K562 (cell line): Measurements from ENCODE around the gene CSRNP2. TPM values are rescaled to one million over a fixed set of nuclear protein-coding genes. Genes with fewer than 3 reads are reported as not detected.
A peak's percentile ranks its signal among the peaks of the same experiment; 100 is the strongest.

ENCODE experiments used
- CREM ChIP-seq: IDR thresholded peaks from 2 replicates; pipeline ENCODE4 v1.6.1; 2014; ENCODE audit warnings: antibody characterized with exemption, low read depth
- KDM1A ChIP-seq, 2 experiments: fragments of 450-650 bp; IDR thresholded peaks; 2 replicates each; pipeline ENCODE4 v1.6.1; 2016; ENCODE audit warnings: mild to moderate bottlenecking in 2 of 2
- LCOR ChIP-seq: sonication (generic); formaldehyde crosslinking; IDR thresholded peaks from 2 replicates; pipeline ENCODE4 v1.8.0; 2022; ENCODE audit warnings: mild to moderate bottlenecking, missing genetic modification reagents
- NEUROD1 ChIP-seq: fragments of 150-350 bp; IDR thresholded peaks from 2 replicates; pipeline ENCODE4 v1.6.1; 2014; ENCODE audit warnings: borderline replicate concordance, low read length, low read depth; ENCODE audit not compliant: partially characterized antibody
- POLR2A ChIP-seq: fragments of 450-650 bp; conservative IDR thresholded peaks from 2 replicates; pipeline ENCODE4 v1.6.1; 2016
- RNF2 ChIP-seq: sonication (generic); IDR thresholded peaks from 2 replicates; pipeline ENCODE4 v1.6.1; 2016
- TEAD4 ChIP-seq, 2 experiments: sonication (generic) in 1 of 2; formaldehyde crosslinking in 1 of 2; IDR thresholded peaks; 2 replicates each; pipeline versions ENCODE4 v1.6.1 to v1.8.0; 2012 to 2022; ENCODE audit warnings: borderline replicate concordance in 1 of 2, inconsistent platforms in 1 of 2, low read length in 1 of 2, mild to moderate bottlenecking in 1 of 2, missing genetic modification reagents in 1 of 2
- U2AF1 ChIP-seq: fragments of 200-400 bp; formaldehyde crosslinking; optimal IDR thresholded peaks from 2 replicates; pipeline ENCODE3; 2017; ENCODE audit warnings: mild to moderate bottlenecking, low read depth, low read length, moderate library complexity
- ZKSCAN1 ChIP-seq: fragments of 150-350 bp; IDR thresholded peaks from 2 replicates; pipeline ENCODE4 v1.6.1; 2016; ENCODE audit warnings: low read depth, low read length
- ZNF263 ChIP-seq: sonication (generic); formaldehyde crosslinking; IDR thresholded peaks from 2 replicates; pipeline ENCODE4 v1.8.0; 2022; ENCODE audit warnings: mild to moderate bottlenecking, missing genetic modification reagents, borderline replicate concordance
- ZNF41 ChIP-seq: fragments of 250-450 bp; sonication (Bioruptor Pico); conservative IDR thresholded peaks from 2 replicates; pipeline ENCODE4 v1.4.0; 2020; ENCODE audit warnings: mild to moderate bottlenecking
- ZZZ3 ChIP-seq: fragments of 450-650 bp; IDR thresholded peaks from 2 replicates; pipeline ENCODE4 v1.6.1; 2016; ENCODE audit warnings: antibody characterized with exemption, mild to moderate bottlenecking, moderate library complexity
- polyA plus RNA-seq, 8 experiments: library from polyadenylated mRNA; depleted of rRNA in 4 of 8; stranded (reverse) in 5 of 8; unstranded in 3 of 8; fragments of >200 nt; fragmentation: Nextera tagmentation in 2 of 8; fragmentation: Illumina TruSeq in 1 of 8; extraction: Ambion mirVana in 2 of 8; extraction: Trizol in 1 of 8; gene quantifications; 2 replicates each; pipeline versions ENCODE4 v1.2.1 to v1.2.3, GENCODE V29; 2011 to 2014; ENCODE audit warnings: inconsistent platforms in 1 of 8, missing spikeins in 1 of 8
- total RNA-seq, 7 experiments: library from RNA; depleted of rRNA in 6 of 7; stranded (reverse); fragments of >200 nt in 6 of 7; fragmentation: Illumina TruSeq in 2 of 7; extraction: Trizol in 2 of 7; gene quantifications; 2 replicates each; pipeline versions ENCODE4 v1.2.1 to v1.2.3, GENCODE V29; 2011 to 2021; ENCODE audit warnings: low replicate concordance in 1 of 7
- TF ChIP-seq, protein P1 (sequence below): IDR thresholded peaks from 3 replicates; pipeline ENCODE4 v1.6.1; 2011; ENCODE audit warnings: borderline replicate concordance, mild to moderate bottlenecking; ENCODE audit not compliant: insufficient read length, insufficient read depth
- TF ChIP-seq, protein P2 (sequence below): sonication (generic); formaldehyde crosslinking; IDR thresholded peaks from 2 replicates; pipeline ENCODE4 v1.8.1; 2023; ENCODE audit warnings: mild to moderate bottlenecking, missing genetic modification reagents
- TF ChIP-seq, protein P3 (sequence below): fragments of 250-450 bp; sonication (Bioruptor Pico); IDR thresholded peaks from 2 replicates; pipeline ENCODE4 v1.4.0; 2020; ENCODE audit warnings: mild to moderate bottlenecking
- TF ChIP-seq, protein P4 (sequence below), 3 experiments: IDR thresholded peaks in 2 of 3; conservative IDR thresholded peaks in 1 of 3; 2 replicates each; pipeline ENCODE4 v1.5.1; 2011 to 2012; ENCODE audit warnings: low read length in 3 of 3, mild to moderate bottlenecking in 3 of 3, control low read depth in 2 of 3, improper control_type of control experiment in 1 of 3, inconsistent platforms in 1 of 3, low read depth in 1 of 3, mixed read lengths in 1 of 3, moderate library complexity in 1 of 3; ENCODE audit not compliant: insufficient read depth in 2 of 3
- TF ChIP-seq, protein P5 (sequence below): sonication (generic); formaldehyde crosslinking; IDR thresholded peaks from 2 replicates; pipeline ENCODE4 v1.8.0; 2022; ENCODE audit warnings: mild to moderate bottlenecking, missing genetic modification reagents, borderline replicate concordance

The CSRNP2 gene
- total and polyA plus RNA-seq, 9 of the 15 experiments (the other 6 are each of a cell fraction or from before 2014, with no cell fraction given) = 1.6 to 13.9 (median 5.9) TPM

DNA sequence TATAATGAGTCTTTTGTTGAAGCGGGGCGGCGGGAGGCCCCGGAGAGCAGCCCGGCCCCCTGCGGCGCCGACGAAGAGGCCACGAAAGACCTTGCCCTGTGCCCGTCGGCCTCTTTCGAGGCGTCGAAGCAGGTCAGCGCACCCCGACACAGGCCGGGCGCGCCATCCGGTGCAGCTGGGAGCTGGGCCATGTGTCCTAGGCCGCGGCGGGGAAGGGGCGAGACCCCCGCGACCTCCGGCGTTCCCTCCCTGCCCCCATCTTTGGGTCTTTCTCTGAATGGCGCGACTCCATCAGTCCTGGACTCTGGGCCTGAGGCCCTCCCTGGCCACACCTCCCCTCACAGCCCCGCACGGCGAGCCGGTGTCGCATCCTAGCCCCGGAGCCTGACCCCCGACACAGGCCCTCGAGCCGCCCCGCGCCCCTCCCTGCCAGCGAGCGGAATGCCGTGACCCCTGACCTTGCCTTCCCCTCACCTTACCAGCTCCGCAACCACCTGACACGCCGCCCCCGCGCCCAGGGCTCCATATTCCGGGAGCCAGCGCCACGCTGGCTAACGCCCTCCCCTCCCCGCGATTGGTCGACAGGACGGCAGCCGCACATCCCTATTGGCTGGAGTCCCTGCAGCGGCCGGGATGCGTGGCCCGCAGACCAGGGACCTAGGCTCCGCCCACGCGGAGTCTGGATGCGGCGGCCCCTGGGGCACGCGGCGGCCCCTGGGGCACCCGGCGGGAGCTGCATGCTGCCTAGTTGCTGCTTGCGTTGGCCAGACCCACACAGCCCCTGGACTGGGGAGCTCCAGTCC lies 57.4 kb downstream of the CSRNP2 start, which contains the start of gene SLC11A2 (continued):
- TF ChIP-seq, protein P1, sequence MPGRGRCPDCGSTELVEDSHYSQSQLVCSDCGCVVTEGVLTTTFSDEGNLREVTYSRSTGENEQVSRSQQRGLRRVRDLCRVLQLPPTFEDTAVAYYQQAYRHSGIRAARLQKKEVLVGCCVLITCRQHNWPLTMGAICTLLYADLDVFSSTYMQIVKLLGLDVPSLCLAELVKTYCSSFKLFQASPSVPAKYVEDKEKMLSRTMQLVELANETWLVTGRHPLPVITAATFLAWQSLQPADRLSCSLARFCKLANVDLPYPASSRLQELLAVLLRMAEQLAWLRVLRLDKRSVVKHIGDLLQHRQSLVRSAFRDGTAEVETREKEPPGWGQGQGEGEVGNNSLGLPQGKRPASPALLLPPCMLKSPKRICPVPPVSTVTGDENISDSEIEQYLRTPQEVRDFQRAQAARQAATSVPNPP = no peak
- TF ChIP-seq POLR2A (peak; percentile 83), RNF2 (peak; percentile 67; the same call in 1 of the 2 replicates), U2AF1 (peak; percentile 79), NEUROD1 (peak; percentile 70), ZKSCAN1 (no peak), TEAD4 (IDR thresholded peaks at IDR 0.05; ENCODE audit: low read length) (no peak), TEAD4 (CRISPR knock-in tag; IDR thresholded peaks at IDR 0.05; ENCODE audit: borderline replicate concordance) (peak; percentile 85; the same call in 1 of the 2 replicates), ZNF41 (no peak), ZNF263 (CRISPR knock-in tag) (peak; percentile 65; the same call in 1 of the 2 replicates), LCOR (CRISPR knock-in tag) (peak; percentile 73; the same call in 1 of the 2 replicates), CREM (peak; percentile 58; the same call in 1 of the 2 replicates), KDM1A (IDR thresholded peaks at IDR 0.05) (peak in 1 of 2 experiments; percentile 60; a peak in 1 of 4 replicates), ZZZ3 (no peak)
- TF ChIP-seq, protein P2, sequence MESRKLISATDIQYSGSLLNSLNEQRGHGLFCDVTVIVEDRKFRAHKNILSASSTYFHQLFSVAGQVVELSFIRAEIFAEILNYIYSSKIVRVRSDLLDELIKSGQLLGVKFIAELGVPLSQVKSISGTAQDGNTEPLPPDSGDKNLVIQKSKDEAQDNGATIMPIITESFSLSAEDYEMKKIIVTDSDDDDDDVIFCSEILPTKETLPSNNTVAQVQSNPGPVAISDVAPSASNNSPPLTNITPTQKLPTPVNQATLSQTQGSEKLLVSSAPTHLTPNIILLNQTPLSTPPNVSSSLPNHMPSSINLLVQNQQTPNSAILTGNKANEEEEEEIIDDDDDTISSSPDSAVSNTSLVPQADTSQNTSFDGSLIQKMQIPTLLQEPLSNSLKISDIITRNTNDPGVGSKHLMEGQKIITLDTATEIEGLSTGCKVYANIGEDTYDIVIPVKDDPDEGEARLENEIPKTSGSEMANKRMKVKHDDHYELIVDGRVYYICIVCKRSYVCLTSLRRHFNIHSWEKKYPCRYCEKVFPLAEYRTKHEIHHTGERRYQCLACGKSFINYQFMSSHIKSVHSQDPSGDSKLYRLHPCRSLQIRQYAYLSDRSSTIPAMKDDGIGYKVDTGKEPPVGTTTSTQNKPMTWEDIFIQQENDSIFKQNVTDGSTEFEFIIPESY (CRISPR knock-in tag) = peak; percentile 77
- TF ChIP-seq, protein P3, sequence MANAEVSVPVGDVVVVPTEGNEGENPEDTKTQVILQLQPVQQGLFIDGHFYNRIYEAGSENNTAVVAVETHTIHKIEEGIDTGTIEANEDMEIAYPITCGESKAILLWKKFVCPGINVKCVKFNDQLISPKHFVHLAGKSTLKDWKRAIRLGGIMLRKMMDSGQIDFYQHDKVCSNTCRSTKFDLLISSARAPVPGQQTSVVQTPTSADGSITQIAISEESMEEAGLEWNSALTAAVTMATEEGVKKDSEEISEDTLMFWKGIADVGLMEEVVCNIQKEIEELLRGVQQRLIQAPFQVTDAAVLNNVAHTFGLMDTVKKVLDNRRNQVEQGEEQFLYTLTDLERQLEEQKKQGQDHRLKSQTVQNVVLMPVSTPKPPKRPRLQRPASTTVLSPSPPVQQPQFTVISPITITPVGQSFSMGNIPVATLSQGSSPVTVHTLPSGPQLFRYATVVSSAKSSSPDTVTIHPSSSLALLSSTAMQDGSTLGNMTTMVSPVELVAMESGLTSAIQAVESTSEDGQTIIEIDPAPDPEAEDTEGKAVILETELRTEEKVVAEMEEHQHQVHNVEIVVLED (CRISPR knock-in tag) = 0 out of 2 replicates have a peak, but pooled peaks have one; percentile 5
- TF ChIP-seq, protein P4, sequence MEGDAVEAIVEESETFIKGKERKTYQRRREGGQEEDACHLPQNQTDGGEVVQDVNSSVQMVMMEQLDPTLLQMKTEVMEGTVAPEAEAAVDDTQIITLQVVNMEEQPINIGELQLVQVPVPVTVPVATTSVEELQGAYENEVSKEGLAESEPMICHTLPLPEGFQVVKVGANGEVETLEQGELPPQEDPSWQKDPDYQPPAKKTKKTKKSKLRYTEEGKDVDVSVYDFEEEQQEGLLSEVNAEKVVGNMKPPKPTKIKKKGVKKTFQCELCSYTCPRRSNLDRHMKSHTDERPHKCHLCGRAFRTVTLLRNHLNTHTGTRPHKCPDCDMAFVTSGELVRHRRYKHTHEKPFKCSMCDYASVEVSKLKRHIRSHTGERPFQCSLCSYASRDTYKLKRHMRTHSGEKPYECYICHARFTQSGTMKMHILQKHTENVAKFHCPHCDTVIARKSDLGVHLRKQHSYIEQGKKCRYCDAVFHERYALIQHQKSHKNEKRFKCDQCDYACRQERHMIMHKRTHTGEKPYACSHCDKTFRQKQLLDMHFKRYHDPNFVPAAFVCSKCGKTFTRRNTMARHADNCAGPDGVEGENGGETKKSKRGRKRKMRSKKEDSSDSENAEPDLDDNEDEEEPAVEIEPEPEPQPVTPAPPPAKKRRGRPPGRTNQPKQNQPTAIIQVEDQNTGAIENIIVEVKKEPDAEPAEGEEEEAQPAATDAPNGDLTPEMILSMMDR (IDR thresholded peaks at IDR 0.05 in 2 of 3, conservative IDR thresholded peaks at IDR 0.05 in 1 of 3; ENCODE audit: insufficient read depth in 2 of 3, low read depth in 1 of 3, low read length in 3 of 3) = peak; percentile 18 to 28 (median 18); a peak in 3 of 6 replicates
- TF ChIP-seq, protein P5, sequence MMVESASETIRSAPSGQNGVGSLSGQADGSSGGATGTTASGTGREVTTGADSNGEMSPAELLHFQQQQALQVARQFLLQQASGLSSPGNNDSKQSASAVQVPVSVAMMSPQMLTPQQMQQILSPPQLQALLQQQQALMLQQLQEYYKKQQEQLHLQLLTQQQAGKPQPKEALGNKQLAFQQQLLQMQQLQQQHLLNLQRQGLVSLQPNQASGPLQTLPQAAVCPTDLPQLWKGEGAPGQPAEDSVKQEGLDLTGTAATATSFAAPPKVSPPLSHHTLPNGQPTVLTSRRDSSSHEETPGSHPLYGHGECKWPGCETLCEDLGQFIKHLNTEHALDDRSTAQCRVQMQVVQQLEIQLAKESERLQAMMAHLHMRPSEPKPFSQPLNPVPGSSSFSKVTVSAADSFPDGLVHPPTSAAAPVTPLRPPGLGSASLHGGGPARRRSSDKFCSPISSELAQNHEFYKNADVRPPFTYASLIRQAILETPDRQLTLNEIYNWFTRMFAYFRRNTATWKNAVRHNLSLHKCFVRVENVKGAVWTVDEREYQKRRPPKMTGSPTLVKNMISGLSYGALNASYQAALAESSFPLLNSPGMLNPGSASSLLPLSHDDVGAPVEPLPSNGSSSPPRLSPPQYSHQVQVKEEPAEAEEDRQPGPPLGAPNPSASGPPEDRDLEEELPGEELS = peak; percentile 62; the same call in 1 of the 2 replicates
